Measurements from ENCODE around the gene SYTL3.

SYTL3 gene

DNA sequence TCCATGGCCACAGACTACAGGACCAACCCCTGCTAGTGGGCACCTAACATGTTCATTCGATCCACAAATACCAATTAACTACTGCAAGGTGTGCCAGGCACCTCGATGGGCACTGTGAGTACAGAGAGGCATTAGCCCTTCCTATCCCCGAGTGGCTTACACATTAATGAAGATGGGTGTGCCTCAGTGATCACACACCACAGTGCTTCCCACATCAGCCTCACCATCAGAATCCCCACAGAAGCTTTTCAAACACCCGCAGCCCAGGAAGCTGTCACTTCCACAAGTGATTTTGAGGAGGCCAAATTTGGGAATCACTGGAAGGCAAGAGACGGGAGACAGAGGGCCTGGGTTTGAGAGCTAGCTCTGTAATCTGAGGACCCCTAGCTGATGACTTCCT lies 145.7 kb downstream of the SYTL3 start:
- Histone ChIP-seq H2BK120ac (ENCODE audit: low read depth, low read length) (no peak overlapping the region), H2BK5ac (ENCODE audit: low read length) (no peak overlapping the region), H2BK12ac (ENCODE audit: low read length) (no peak overlapping the region), H3K4ac (ENCODE audit: low read length) (no peak overlapping the region), H2AFZ (ENCODE audit: low read length) (no peak overlapping the region), H3K4me2 (ENCODE audit: insufficient read depth, low read length, poor library complexity, severe bottlenecking) (no peak overlapping the region), H3K14ac (ENCODE audit: low read length) (no peak overlapping the region), H4K91ac (ENCODE audit: low read depth, low read length, poor library complexity) (no peak overlapping the region), H3K4me3 (ENCODE audit: low read length in 2 of 2) (no peak overlapping the region), H3K27ac (replicated peaks; ENCODE audit: low read length) (no peak overlapping the region), H4K8ac (ENCODE audit: low read depth, low read length) (no peak overlapping the region), H3K79me1 (ENCODE audit: low read depth, low read length) (peaks cover 7% of the 10 kb centered on the region), H3K4me1 (ENCODE audit: control insufficient read depth in 2 of 2, insufficient read depth in 1 of 2, low read depth in 1 of 2, low read length in 2 of 2) (peaks cover 2 to 21% of the 10 kb centered on the region in 2 donors), H2BK15ac (ENCODE audit: low read length) (no peak overlapping the region), H3K9ac (ENCODE audit: low read depth, low read length, poor library complexity) (peak overlapping the region; percentile 2), H3K18ac (ENCODE audit: low read length) (no peak overlapping the region), H3K9me3 (replicated peaks in 1 of 2; ENCODE audit: control insufficient read depth in 2 of 2, insufficient read depth in 1 of 2, low read depth in 1 of 2, low read length in 2 of 2) (no peaks in the 10 kb centered on the region), H3K27me3 (ENCODE audit: control insufficient read depth in 3 of 3, insufficient read depth in 3 of 3, low read depth in 1 of 3, low read length in 3 of 3) (no peaks in the 10 kb centered on the region), H2AK5ac (ENCODE audit: low read depth, low read length) (no peak overlapping the region), H3K23ac (ENCODE audit: low read depth, low read length, poor library complexity) (no peak overlapping the region), H3K36me3 (replicated peaks in 1 of 2; ENCODE audit: control insufficient read depth in 2 of 2, insufficient read depth in 2 of 2, low read length in 2 of 2) (no peaks in the 10 kb centered on the region)
- no peak for DNase-seq (ENCODE audit: low spot score)
- no CpG with 5 or more reads among the region's 5 CpGs for WGBS, 2 donors (ENCODE audit: extremely low coverage in 2 of 2, insufficient read length in 2 of 2, insufficient replicate concordance in 1 of 2)

DNA sequence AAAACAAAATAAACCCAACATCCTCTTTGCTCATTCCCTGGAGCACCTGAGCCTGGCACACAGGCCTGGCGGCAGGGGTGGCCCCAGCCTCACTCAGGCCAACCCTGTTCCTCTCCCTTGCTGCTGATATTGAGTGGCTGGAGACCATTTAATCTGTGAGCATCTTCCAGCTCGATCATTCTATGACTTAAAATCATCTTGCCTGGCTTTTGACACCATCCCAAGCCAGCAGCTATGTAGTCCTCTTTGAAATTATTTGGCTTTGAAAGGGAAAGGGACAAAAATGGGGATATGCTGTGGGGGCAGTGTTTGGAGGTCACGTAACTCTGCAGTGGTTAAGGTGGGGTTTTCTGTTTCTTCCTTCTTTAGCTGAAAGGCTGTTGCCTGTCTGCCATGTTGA lies 146.5 kb downstream of the SYTL3 start:
- no peak overlapping the region for H3K14ac ChIP-seq (ENCODE audit: low read length)
- peaks cover 7% of the 10 kb centered on the region for H3K79me1 ChIP-seq (ENCODE audit: low read depth, low read length)
- no peak overlapping the region for H3K23ac ChIP-seq (ENCODE audit: low read depth, low read length, poor library complexity)
- no peaks in the 10 kb centered on the region for H3K27me3 ChIP-seq (ENCODE audit: control insufficient read depth in 3 of 3, insufficient read depth in 3 of 3, low read depth in 1 of 3, low read length in 3 of 3)
- no peak for DNase-seq (ENCODE audit: low spot score)
- no peak overlapping the region for H2AFZ ChIP-seq (ENCODE audit: low read length)
- H4K91ac ChIP-seq (ENCODE audit: low read depth, low read length, poor library complexity): no peak overlapping the region
- H3K4me2 ChIP-seq (ENCODE audit: insufficient read depth, low read length, poor library complexity, severe bottlenecking): no peak overlapping the region
- no peak overlapping the region for H3K4ac ChIP-seq (ENCODE audit: low read length)
- no peak overlapping the region for H2BK12ac ChIP-seq (ENCODE audit: low read length)
- H3K4me1 ChIP-seq (ENCODE audit: control insufficient read depth in 2 of 2, insufficient read depth in 1 of 2, low read depth in 1 of 2, low read length in 2 of 2): peaks cover 2 to 21% of the 10 kb centered on the region in 2 donors
- no peak overlapping the region for H3K4me3 ChIP-seq (ENCODE audit: low read length in 2 of 2)
- no CpG with 5 or more reads among the region's 3 CpGs for WGBS, 2 donors (ENCODE audit: extremely low coverage in 2 of 2, insufficient read length in 2 of 2, insufficient replicate concordance in 1 of 2)
- H2BK15ac ChIP-seq (ENCODE audit: low read length): no peak overlapping the region
- H4K8ac ChIP-seq (ENCODE audit: low read depth, low read length): no peak overlapping the region
- H2BK5ac ChIP-seq (ENCODE audit: low read length): no peak overlapping the region
- no peak overlapping the region for H2AK5ac ChIP-seq (ENCODE audit: low read depth, low read length)
- no peak overlapping the region for H3K18ac ChIP-seq (ENCODE audit: low read length)
- no peaks in the 10 kb centered on the region for H3K36me3 ChIP-seq (replicated peaks in 1 of 2; ENCODE audit: control insufficient read depth in 2 of 2, insufficient read depth in 2 of 2, low read length in 2 of 2)
- no peak overlapping the region for H2BK120ac ChIP-seq (ENCODE audit: low read depth, low read length)
- no peaks in the 10 kb centered on the region for H3K9me3 ChIP-seq (replicated peaks in 1 of 2; ENCODE audit: control insufficient read depth in 2 of 2, insufficient read depth in 1 of 2, low read depth in 1 of 2, low read length in 2 of 2)
- no peak overlapping the region for H3K27ac ChIP-seq (replicated peaks; ENCODE audit: low read length)
- H3K9ac ChIP-seq (ENCODE audit: low read depth, low read length, poor library complexity): no peak overlapping the region

DNA sequence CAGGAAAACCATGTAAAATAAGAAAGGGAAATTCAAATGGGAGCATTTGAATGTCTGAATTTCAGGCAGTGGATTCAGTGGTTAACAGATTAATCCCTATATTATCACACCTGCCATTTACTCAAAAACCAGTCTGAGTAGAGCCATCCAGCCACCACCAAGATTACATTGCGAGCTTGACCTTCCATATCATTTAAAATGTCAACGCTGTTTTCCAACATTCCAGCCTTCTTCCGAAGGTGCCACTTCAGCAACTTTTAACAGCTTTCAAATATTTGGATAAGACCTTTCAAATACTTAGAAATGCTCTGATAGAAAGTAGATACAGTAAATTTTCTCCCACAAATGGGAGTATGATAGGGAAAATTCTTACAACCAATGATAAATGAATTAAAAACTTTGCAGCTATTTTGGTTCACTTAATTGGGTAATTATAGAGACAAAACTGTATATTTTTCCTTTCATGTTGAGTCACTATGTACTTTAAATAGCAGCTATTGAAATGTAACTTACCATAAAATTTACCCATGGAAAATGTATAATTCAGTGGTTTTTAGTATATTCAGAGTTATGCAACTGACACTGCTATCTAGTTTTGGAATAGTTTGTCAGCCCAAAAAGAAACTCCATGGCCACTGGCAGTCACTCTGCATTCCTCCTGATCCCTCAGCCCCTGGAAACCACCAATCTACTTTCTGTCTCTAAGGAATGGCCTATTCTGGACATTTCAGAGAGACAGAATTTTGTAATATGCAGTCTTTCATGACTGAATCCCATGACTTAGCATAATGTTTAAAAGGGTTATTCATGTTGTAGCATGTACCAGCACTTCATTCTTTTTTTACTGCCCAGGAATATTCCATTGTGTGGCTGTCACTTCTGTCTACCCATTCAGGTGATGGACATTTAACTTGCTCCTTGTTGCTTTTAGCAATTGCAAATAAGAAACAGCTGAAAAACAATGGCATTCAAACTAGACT lies 147.8 kb downstream of the SYTL3 start:
- Histone ChIP-seq H2BK15ac (ENCODE audit: low read length) (no peak overlapping the region), H3K36me3 (replicated peaks in 1 of 2; ENCODE audit: control insufficient read depth in 2 of 2, insufficient read depth in 2 of 2, low read length in 2 of 2) (no peaks in the 10 kb centered on the region), H2AK5ac (ENCODE audit: low read depth, low read length) (no peak overlapping the region), H3K23ac (ENCODE audit: low read depth, low read length, poor library complexity) (no peak overlapping the region), H3K14ac (ENCODE audit: low read length) (no peak overlapping the region), H3K9me3 (replicated peaks in 1 of 2; ENCODE audit: control insufficient read depth in 2 of 2, insufficient read depth in 1 of 2, low read depth in 1 of 2, low read length in 2 of 2) (no peaks in the 10 kb centered on the region), H3K9ac (ENCODE audit: low read depth, low read length, poor library complexity) (no peak overlapping the region), H3K4ac (ENCODE audit: low read length) (no peak overlapping the region), H3K4me1 (ENCODE audit: control insufficient read depth in 2 of 2, insufficient read depth in 1 of 2, low read depth in 1 of 2, low read length in 2 of 2) (peaks cover 2 to 26% of the 10 kb centered on the region in 2 donors), H3K4me2 (ENCODE audit: insufficient read depth, low read length, poor library complexity, severe bottlenecking) (no peak overlapping the region), H4K91ac (ENCODE audit: low read depth, low read length, poor library complexity) (no peak overlapping the region), H3K18ac (ENCODE audit: low read length) (no peak overlapping the region), H4K8ac (ENCODE audit: low read depth, low read length) (no peak overlapping the region), H3K27ac (replicated peaks; ENCODE audit: low read length) (no peak overlapping the region), H3K27me3 (ENCODE audit: control insufficient read depth in 3 of 3, insufficient read depth in 3 of 3, low read depth in 1 of 3, low read length in 3 of 3) (no peaks in the 10 kb centered on the region), H2BK120ac (ENCODE audit: low read depth, low read length) (no peak overlapping the region), H2BK12ac (ENCODE audit: low read length) (no peak overlapping the region), H3K4me3 (ENCODE audit: low read length in 2 of 2) (no peak overlapping the region), H2AFZ (ENCODE audit: low read length) (no peak overlapping the region), H3K79me1 (ENCODE audit: low read depth, low read length) (peaks cover 7% of the 10 kb centered on the region), H2BK5ac (ENCODE audit: low read length) (no peak overlapping the region)
- no CpG with 5 or more reads among the region's 3 CpGs for WGBS, 2 donors (ENCODE audit: extremely low coverage in 2 of 2, insufficient read length in 2 of 2, insufficient replicate concordance in 1 of 2)
- no peak for DNase-seq (ENCODE audit: low spot score)

DNA sequence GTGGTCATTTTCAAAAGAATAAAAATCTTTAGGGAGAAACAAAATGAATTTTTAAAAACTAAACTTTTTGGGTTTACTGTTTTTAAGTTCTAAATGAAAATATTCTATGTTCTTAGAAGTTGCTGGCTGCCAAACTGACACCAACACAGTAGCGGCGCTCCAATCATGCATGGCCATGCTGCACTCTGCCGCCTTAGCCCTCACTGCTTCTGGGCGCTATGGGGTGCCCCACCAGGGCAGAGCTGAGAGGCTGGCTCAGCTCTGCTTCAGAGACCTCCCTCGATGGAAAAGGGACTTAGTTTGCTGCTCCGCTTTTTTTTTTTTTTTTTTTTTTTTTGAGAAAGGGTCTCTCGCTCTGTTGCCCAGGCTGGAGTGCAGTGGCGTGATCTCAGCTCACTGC lies 148.5 kb downstream of the SYTL3 start:
- H3K4me2 ChIP-seq (ENCODE audit: insufficient read depth, low read length, poor library complexity, severe bottlenecking): no peak overlapping the region
- H3K27me3 ChIP-seq (ENCODE audit: control insufficient read depth in 3 of 3, insufficient read depth in 3 of 3, low read depth in 1 of 3, low read length in 3 of 3): no peaks in the 10 kb centered on the region
- H3K79me1 ChIP-seq (ENCODE audit: low read depth, low read length): peaks cover 7% of the 10 kb centered on the region
- DNase-seq (ENCODE audit: low spot score): no peak
- no peak overlapping the region for H3K4me3 ChIP-seq (ENCODE audit: low read length in 2 of 2)
- H2BK5ac ChIP-seq (ENCODE audit: low read length): no peak overlapping the region
- no peak overlapping the region for H2AFZ ChIP-seq (ENCODE audit: low read length)
- H2BK120ac ChIP-seq (ENCODE audit: low read depth, low read length): no peak overlapping the region
- H2BK12ac ChIP-seq (ENCODE audit: low read length): no peak overlapping the region
- no peak overlapping the region for H3K27ac ChIP-seq (replicated peaks; ENCODE audit: low read length)
- H3K4ac ChIP-seq (ENCODE audit: low read length): no peak overlapping the region
- no peak overlapping the region for H3K9ac ChIP-seq (ENCODE audit: low read depth, low read length, poor library complexity)
- H3K23ac ChIP-seq (ENCODE audit: low read depth, low read length, poor library complexity): no peak overlapping the region
- peaks cover 2 to 32% of the 10 kb centered on the region in 2 donors for H3K4me1 ChIP-seq (ENCODE audit: control insufficient read depth in 2 of 2, insufficient read depth in 1 of 2, low read depth in 1 of 2, low read length in 2 of 2)
- H3K18ac ChIP-seq (ENCODE audit: low read length): no peak overlapping the region
- no peak overlapping the region for H4K91ac ChIP-seq (ENCODE audit: low read depth, low read length, poor library complexity)
- WGBS, 2 donors (ENCODE audit: extremely low coverage in 2 of 2, insufficient read length in 2 of 2, insufficient replicate concordance in 1 of 2): no CpG with 5 or more reads among the region's 8 CpGs
- no peaks in the 10 kb centered on the region for H3K9me3 ChIP-seq (replicated peaks in 1 of 2; ENCODE audit: control insufficient read depth in 2 of 2, insufficient read depth in 1 of 2, low read depth in 1 of 2, low read length in 2 of 2)
- no peak overlapping the region for H4K8ac ChIP-seq (ENCODE audit: low read depth, low read length)
- H3K14ac ChIP-seq (ENCODE audit: low read length): no peak overlapping the region
- no peak overlapping the region for H2BK15ac ChIP-seq (ENCODE audit: low read length)
- H3K36me3 ChIP-seq (replicated peaks in 1 of 2; ENCODE audit: control insufficient read depth in 2 of 2, insufficient read depth in 2 of 2, low read length in 2 of 2): no peaks in the 10 kb centered on the region
- no peak overlapping the region for H2AK5ac ChIP-seq (ENCODE audit: low read depth, low read length)

Measured in neuronal stem cell (in vitro differentiated cells).